Measurements from ENCODE around the gene DDO. TPM values are rescaled to one million over a fixed set of nuclear protein-coding genes. Genes with fewer than 3 reads are reported as not detected.

DDO gene
- total and polyA plus RNA-seq, 2 donors (not counting 3 experiments of a cell fraction or from before 2014, with no cell fraction given): not detected

DNA sequence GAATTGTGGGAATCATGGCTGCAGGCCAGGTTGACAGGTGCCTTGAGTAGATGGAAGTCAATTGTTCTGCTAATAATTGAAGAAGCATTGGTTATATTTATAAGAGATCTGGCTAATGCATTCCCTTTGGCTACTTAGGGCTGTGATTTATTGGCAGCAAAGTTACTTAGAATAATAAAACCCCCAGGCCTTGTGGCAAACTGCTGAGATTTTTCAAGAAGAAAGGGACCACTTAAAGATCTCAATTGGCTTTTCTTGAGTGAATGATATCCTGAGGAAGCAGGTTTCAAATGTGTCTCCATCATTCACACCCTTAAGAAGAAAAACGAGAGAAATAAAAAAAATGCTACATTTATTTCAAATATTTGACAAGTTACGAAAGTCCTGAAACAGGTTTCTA is 27.4 kb downstream of the DDO start:
- TF ChIP-seq GATA2 (IDR thresholded peaks at IDR 0.05; ENCODE audit: insufficient read depth, insufficient read length, low read depth, low read length) (no peak), POLR2A (IDR thresholded peaks at IDR 0.05; ENCODE audit: low read depth, low read length) (no peak), JUN (IDR thresholded peaks at IDR 0.05; ENCODE audit: borderline replicate concordance, insufficient read depth, insufficient read length, low read depth) (no peak)
- peaks cover 10 to 16% of the 10 kb centered on the region in 2 experiments for H3K27me3 ChIP-seq (ENCODE audit: control insufficient read depth in 2 of 2, insufficient read depth in 2 of 2, low read length in 2 of 2)
- DNase-seq (ENCODE audit: low read depth, low spot score) (no peak), FAIRE-seq (no peak)
- H4K20me1 ChIP-seq (replicated peaks; ENCODE audit: control insufficient read depth, extremely low read depth, insufficient read depth, low read length): no peaks in the 10 kb centered on the region
- POLR2A ChIA-PET: no interaction called here
- no peaks in the 10 kb centered on the region for H3K9me1 ChIP-seq (replicated peaks; ENCODE audit: control insufficient read depth, extremely low read depth, insufficient read depth, low read length)
- H3K4me1 ChIP-seq (ENCODE audit: control insufficient read depth, extremely low read depth, insufficient read depth, low read length): peaks cover 17% of the 10 kb centered on the region
- H3K27ac ChIP-seq (ENCODE audit: insufficient read depth, low read depth, low read length): no peak overlapping the region
- no peaks in the 10 kb centered on the region for H3K79me2 ChIP-seq (ENCODE audit: control insufficient read depth, insufficient read depth, low read length)
- no peaks in the 10 kb centered on the region for H3K36me3 ChIP-seq (ENCODE audit: control insufficient read depth in 2 of 2, extremely low read depth in 1 of 2, insufficient read depth in 2 of 2, low read length in 2 of 2)
- intact Hi-C loops (cut with micrococcal nuclease): no loop called here
- CTCF ChIA-PET: interaction anchor here (1.1 to 9.2 kb wide), 2 partner anchors 12 to 349 kb away, joined by 3 to 192 read pairs; no protein-coding TSS in a partner anchor
- H2AFZ ChIP-seq (ENCODE audit: low read depth, low read length): no peak overlapping the region
- H3K4me3 ChIP-seq (replicated peaks in 1 of 3; ENCODE audit: insufficient read depth in 1 of 3, low read depth in 1 of 3, low read length in 3 of 3): no peak overlapping the region
- H3K9me3 ChIP-seq (replicated peaks; ENCODE audit: control insufficient read depth, insufficient read depth, low read length): no peaks in the 10 kb centered on the region
- dilution Hi-C loops (cut with MboI; ENCODE audit: extremely low pct_ligation_motif_present, low sequenced_read_pairs): no loop called here
- H3K4me2 ChIP-seq (ENCODE audit: insufficient read depth, low read length): no peak overlapping the region
- BruUV-seq (replicated peaks): no TSS peak
- H3K9ac ChIP-seq (replicated peaks; ENCODE audit: extremely low read depth, insufficient read depth, low read length): no peak overlapping the region

DNA sequence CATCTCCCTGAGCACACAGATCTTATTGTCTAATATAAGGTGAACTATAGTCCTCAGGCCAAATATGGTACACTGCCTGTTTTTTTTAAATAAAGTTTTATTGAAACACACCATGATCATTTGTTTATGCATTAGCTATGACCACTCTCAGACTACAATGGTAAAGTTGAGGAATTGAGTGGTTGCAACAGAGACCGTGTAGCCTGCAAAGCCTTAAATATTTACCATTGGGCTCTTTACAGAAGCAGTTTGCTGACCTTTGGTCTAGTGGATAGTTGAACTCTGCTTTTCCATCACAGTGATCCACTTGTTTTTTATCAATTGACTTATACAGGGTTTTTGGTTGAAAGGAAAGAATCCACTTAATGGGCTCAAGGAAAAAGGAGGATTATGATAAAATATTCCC is 29.9 kb downstream of the DDO start:
- H2AFZ ChIP-seq (ENCODE audit: low read depth, low read length): no peak overlapping the region
- peaks cover 9 to 16% of the 10 kb centered on the region in 2 experiments for H3K27me3 ChIP-seq (ENCODE audit: control insufficient read depth in 2 of 2, insufficient read depth in 2 of 2, low read length in 2 of 2)
- ChIA-PET CTCF (interaction anchor here (1.8 kb wide), 1 partner anchor 346 kb away, joined by 4 read pairs; no protein-coding TSS in a partner anchor), POLR2A (no interaction called here)
- H3K4me2 ChIP-seq (ENCODE audit: insufficient read depth, low read length): no peak overlapping the region
- no peaks in the 10 kb centered on the region for H3K79me2 ChIP-seq (ENCODE audit: control insufficient read depth, insufficient read depth, low read length)
- H3K4me3 ChIP-seq (replicated peaks in 1 of 3; ENCODE audit: insufficient read depth in 1 of 3, low read depth in 1 of 3, low read length in 3 of 3): no peak overlapping the region
- intact Hi-C loops (cut with micrococcal nuclease) (no loop called here), dilution Hi-C loops (cut with MboI; ENCODE audit: extremely low pct_ligation_motif_present, low sequenced_read_pairs) (no loop called here)
- no peak overlapping the region for H3K27ac ChIP-seq (ENCODE audit: insufficient read depth, low read depth, low read length)
- H3K4me1 ChIP-seq (ENCODE audit: control insufficient read depth, extremely low read depth, insufficient read depth, low read length): peaks cover 14% of the 10 kb centered on the region
- FAIRE-seq (no peak), DNase-seq (ENCODE audit: low read depth, low spot score) (no peak)
- no peak overlapping the region for H3K9ac ChIP-seq (replicated peaks; ENCODE audit: extremely low read depth, insufficient read depth, low read length)
- H3K9me3 ChIP-seq (replicated peaks; ENCODE audit: control insufficient read depth, insufficient read depth, low read length): no peaks in the 10 kb centered on the region
- no TSS peak for BruUV-seq (replicated peaks)
- H4K20me1 ChIP-seq (replicated peaks; ENCODE audit: control insufficient read depth, extremely low read depth, insufficient read depth, low read length): no peaks in the 10 kb centered on the region
- no peaks in the 10 kb centered on the region for H3K36me3 ChIP-seq (ENCODE audit: control insufficient read depth in 2 of 2, extremely low read depth in 1 of 2, insufficient read depth in 2 of 2, low read length in 2 of 2)
- no peak for TF ChIP-seq MAX (IDR thresholded peaks at IDR 0.05; ENCODE audit: insufficient read depth, insufficient read length)
- TF ChIP-seq FOS (IDR thresholded peaks at IDR 0.05; ENCODE audit: borderline replicate concordance, insufficient read depth, low read length): no peak
- TF ChIP-seq POLR2AphosphoS5 (IDR thresholded peaks at IDR 0.05; ENCODE audit: insufficient read depth, low read depth, low read length): no peak
- TF ChIP-seq JUN (IDR thresholded peaks at IDR 0.05; ENCODE audit: borderline replicate concordance, insufficient read depth, insufficient read length, low read depth): no peak
- TF ChIP-seq GATA2 (IDR thresholded peaks at IDR 0.05; ENCODE audit: insufficient read depth, insufficient read length, low read depth, low read length): no peak
- TF ChIP-seq CTCF (IDR thresholded peaks at IDR 0.05; ENCODE audit: extremely low read depth in 1 of 2, insufficient read depth in 1 of 2, low read depth in 1 of 2, low read length in 2 of 2): no peak
- TF ChIP-seq POLR2A (IDR thresholded peaks at IDR 0.05; ENCODE audit: low read depth, low read length): no peak
- TF ChIP-seq EZH2 (IDR thresholded peaks at IDR 0.05; ENCODE audit: borderline replicate concordance, low read depth, low read length, severe bottlenecking): no peak
- no peak for TF ChIP-seq MYC (IDR thresholded peaks at IDR 0.05; ENCODE audit: low read depth, low read length)
- no peaks in the 10 kb centered on the region for H3K9me1 ChIP-seq (replicated peaks; ENCODE audit: control insufficient read depth, extremely low read depth, insufficient read depth, low read length)
